ENCODE results near the gene MYO5B. TPM values are rescaled to one million over a fixed set of nuclear protein-coding genes. Genes with fewer than 3 reads are reported as not detected.

Gene MYO5B
- total and polyA plus RNA-seq, 2 donors (not counting 1 experiment from before 2014, with no cell fraction given) = 0.30 to 1.7 TPM

- peaks cover 0 to 11% (median 0%) of the 10 kb centered on the region in 4 experiments for H3K27me3 ChIP-seq (replicated peaks in 1 of 4; ENCODE audit: control extremely low read depth in 1 of 4, control insufficient read depth in 3 of 4, insufficient read depth in 4 of 4, low read length in 3 of 4)
- H3K4me3 ChIP-seq (ENCODE audit: control extremely low read depth in 1 of 5, extremely low read depth in 1 of 5, insufficient read depth in 1 of 5, low read depth in 2 of 5, low read length in 4 of 5) = no peak overlapping the region
- H3K27ac ChIP-seq (ENCODE audit: low read length in 2 of 2) = no peak overlapping the region
- TF ChIP-seq, protein P1, sequence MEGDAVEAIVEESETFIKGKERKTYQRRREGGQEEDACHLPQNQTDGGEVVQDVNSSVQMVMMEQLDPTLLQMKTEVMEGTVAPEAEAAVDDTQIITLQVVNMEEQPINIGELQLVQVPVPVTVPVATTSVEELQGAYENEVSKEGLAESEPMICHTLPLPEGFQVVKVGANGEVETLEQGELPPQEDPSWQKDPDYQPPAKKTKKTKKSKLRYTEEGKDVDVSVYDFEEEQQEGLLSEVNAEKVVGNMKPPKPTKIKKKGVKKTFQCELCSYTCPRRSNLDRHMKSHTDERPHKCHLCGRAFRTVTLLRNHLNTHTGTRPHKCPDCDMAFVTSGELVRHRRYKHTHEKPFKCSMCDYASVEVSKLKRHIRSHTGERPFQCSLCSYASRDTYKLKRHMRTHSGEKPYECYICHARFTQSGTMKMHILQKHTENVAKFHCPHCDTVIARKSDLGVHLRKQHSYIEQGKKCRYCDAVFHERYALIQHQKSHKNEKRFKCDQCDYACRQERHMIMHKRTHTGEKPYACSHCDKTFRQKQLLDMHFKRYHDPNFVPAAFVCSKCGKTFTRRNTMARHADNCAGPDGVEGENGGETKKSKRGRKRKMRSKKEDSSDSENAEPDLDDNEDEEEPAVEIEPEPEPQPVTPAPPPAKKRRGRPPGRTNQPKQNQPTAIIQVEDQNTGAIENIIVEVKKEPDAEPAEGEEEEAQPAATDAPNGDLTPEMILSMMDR (IDR thresholded peaks at IDR 0.05) = no peak
- TF ChIP-seq EZH2 (IDR thresholded peaks at IDR 0.05; ENCODE audit: borderline replicate concordance, insufficient read depth, low read depth, low read length, poor library complexity, severe bottlenecking) = no peak
- no peak overlapping the region for H3K4me3 Mint-ChIP-seq
- no peak overlapping the region for H3K9ac ChIP-seq (ENCODE audit: low read length)
- intact Hi-C loops (cut with micrococcal nuclease) = no loop called here
- H3K4me1 Mint-ChIP-seq = no peaks in the 10 kb centered on the region
- ChIA-PET CTCF (no interaction called here), POLR2A (no interaction called here)
- DNase-seq = no peak
- H3K36me3 ChIP-seq (replicated peaks in 1 of 2; ENCODE audit: control extremely low read depth in 1 of 2, control insufficient read depth in 1 of 2, extremely low read depth in 1 of 2, insufficient read depth in 2 of 2, low read length in 1 of 2) = no peaks in the 10 kb centered on the region
- H3K27ac Mint-ChIP-seq = no peak overlapping the region
- WGBS (ENCODE audit: insufficient coverage) = 85% methylated on average over 2 of the region's 3 CpGs
- H3K9me3 ChIP-seq (ENCODE audit: control extremely low read depth in 1 of 3, control insufficient read depth in 2 of 3, insufficient read depth in 1 of 3, low read length in 2 of 3) = no peaks in the 10 kb centered on the region
- no peak for ATAC-seq (ENCODE audit: low read depth)
- no peaks in the 10 kb centered on the region for H3K79me2 ChIP-seq (ENCODE audit: control insufficient read depth, insufficient read depth, low read length)
- H3K4me1 ChIP-seq (ENCODE audit: control insufficient read depth in 2 of 2, insufficient read depth in 2 of 2, low read length in 2 of 2) = no peaks in the 10 kb centered on the region
- H3K9me3 Mint-ChIP-seq (ENCODE audit: insufficient read depth) = no peaks in the 10 kb centered on the region
- no peak overlapping the region for H3K4me2 ChIP-seq (replicated peaks; ENCODE audit: low read depth, low read length, poor library complexity, severe bottlenecking)
- no peak overlapping the region for H2AFZ ChIP-seq (ENCODE audit: insufficient read depth, low read depth, low read length, poor library complexity, severe bottlenecking)
- H4K20me1 ChIP-seq (ENCODE audit: control insufficient read depth, insufficient read depth, low read length, poor library complexity, severe bottlenecking) = no peaks in the 10 kb centered on the region
- H3K27me3 Mint-ChIP-seq = peaks cover 29% of the 10 kb centered on the region
Measured at GRCh38 chr18:50117863-50118262, 77.1 kb downstream of the MYO5B start.

DNA sequence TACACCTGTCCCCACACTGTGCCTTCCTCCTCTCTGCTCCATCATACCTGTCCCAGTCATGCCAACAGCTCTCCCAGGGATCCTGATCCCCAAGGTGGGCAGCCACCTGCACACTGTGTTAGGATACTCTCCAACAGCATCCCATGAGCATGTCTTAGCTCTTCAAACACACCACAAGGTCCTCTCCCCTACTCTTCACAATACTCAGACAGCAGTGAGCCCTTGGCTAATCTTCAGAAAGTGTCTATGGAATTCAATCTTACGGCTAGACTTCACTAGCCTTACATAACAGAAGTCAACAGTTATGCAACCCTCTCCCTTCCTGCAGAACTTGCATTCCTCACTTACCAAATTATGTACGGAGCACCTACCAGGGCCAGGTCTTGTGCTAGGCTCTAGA lies 79.9 kb downstream of the MYO5B start:
- Histone ChIP-seq H3K27ac (ENCODE audit: low read length in 2 of 2) (no peak overlapping the region), H3K4me3 (ENCODE audit: control extremely low read depth in 1 of 5, extremely low read depth in 1 of 5, insufficient read depth in 1 of 5, low read depth in 2 of 5, low read length in 4 of 5) (no peak overlapping the region), H3K27me3 (replicated peaks in 1 of 4; ENCODE audit: control extremely low read depth in 1 of 4, control insufficient read depth in 3 of 4, insufficient read depth in 4 of 4, low read length in 3 of 4) (peaks cover 0 to 8% (median 0%) of the 10 kb centered on the region in 4 experiments), H3K9ac (ENCODE audit: low read length) (no peak overlapping the region), H4K20me1 (ENCODE audit: control insufficient read depth, insufficient read depth, low read length, poor library complexity, severe bottlenecking) (no peaks in the 10 kb centered on the region), H3K79me2 (ENCODE audit: control insufficient read depth, insufficient read depth, low read length) (no peaks in the 10 kb centered on the region), H3K9me3 (ENCODE audit: control extremely low read depth in 1 of 3, control insufficient read depth in 2 of 3, insufficient read depth in 1 of 3, low read length in 2 of 3) (no peaks in the 10 kb centered on the region), H2AFZ (ENCODE audit: insufficient read depth, low read depth, low read length, poor library complexity, severe bottlenecking) (no peak overlapping the region), H3K4me1 (ENCODE audit: control insufficient read depth in 2 of 2, insufficient read depth in 2 of 2, low read length in 2 of 2) (no peaks in the 10 kb centered on the region), H3K36me3 (replicated peaks in 1 of 2; ENCODE audit: control extremely low read depth in 1 of 2, control insufficient read depth in 1 of 2, extremely low read depth in 1 of 2, insufficient read depth in 2 of 2, low read length in 1 of 2) (no peaks in the 10 kb centered on the region), H3K4me2 (replicated peaks; ENCODE audit: low read depth, low read length, poor library complexity, severe bottlenecking) (no peak overlapping the region)
- TF ChIP-seq EZH2 (IDR thresholded peaks at IDR 0.05; ENCODE audit: borderline replicate concordance, insufficient read depth, low read depth, low read length, poor library complexity, severe bottlenecking) = no peak
- no peak for DNase-seq
- ChIA-PET CTCF (no interaction called here), POLR2A (no interaction called here)
- intact Hi-C loops (cut with micrococcal nuclease) = no loop called here
- Mint-ChIP-seq H3K27ac (no peak overlapping the region), H3K4me1 (no peaks in the 10 kb centered on the region), H3K9me3 (ENCODE audit: insufficient read depth) (no peaks in the 10 kb centered on the region), H3K27me3 (peaks cover 36% of the 10 kb centered on the region), H3K4me3 (no peak overlapping the region)
- WGBS (ENCODE audit: insufficient coverage) = 88% methylated on average over 2 of the region's 2 CpGs
- no peak for ATAC-seq (ENCODE audit: low read depth)

Measured in B cell (primary cell).